HG02943 (cell line): Measurements from ENCODE around the gene KIAA1671.

Experiments used
- ATAC-seq: cut with Tn5 transposase; IDR thresholded peaks from one replicate; pipeline ENCODE4 v1.9.1; 2021; ENCODE audit warnings: mild to moderate bottlenecking, low read depth, moderate library complexity; ENCODE audit not compliant: unreplicated experiment

KIAA1671 gene

GRCh38 chr22:24950272-24950902 is 2.1 kb upstream of the KIAA1671 start:
- ATAC-seq: no peak

GRCh38 chr22:24952837-24953383 is 394 bp downstream of the KIAA1671 start:
- ATAC-seq: no peak

- ATAC-seq: no peak
Measured at GRCh38 chr22:24953384-24954113, 1.0 kb downstream of the KIAA1671 start.

GRCh38 chr22:24954114-24954463 is 1.6 kb downstream of the KIAA1671 start:
- ATAC-seq: no peak

- ATAC-seq: no peak
Measured at GRCh38 chr22:24954856-24955255, 2.3 kb downstream of the KIAA1671 start.

GRCh38 chr22:24957043-24957442 is 4.5 kb downstream of the KIAA1671 start:
- no peak for ATAC-seq

GRCh38 chr22:24961217-24961844 is 8.8 kb downstream of the KIAA1671 start:
- ATAC-seq: no peak

- no peak for ATAC-seq
Measured at GRCh38 chr22:24962094-24962493, 9.6 kb downstream of the KIAA1671 start.

GRCh38 chr22:24962835-24963234 is 10.3 kb downstream of the KIAA1671 start:
- no peak for ATAC-seq

GRCh38 chr22:24964441-24964840 is 11.9 kb downstream of the KIAA1671 start:
- ATAC-seq: no peak

- ATAC-seq: no peak
Measured at GRCh38 chr22:24965822-24966626, 13.5 kb downstream of the KIAA1671 start.

GRCh38 chr22:24968066-24968561 is 15.6 kb downstream of the KIAA1671 start:
- ATAC-seq: no peak

GRCh38 chr22:24969560-24970301 is 17.2 kb downstream of the KIAA1671 start:
- no peak for ATAC-seq

GRCh38 chr22:24972369-24972768 is 19.9 kb downstream of the KIAA1671 start:
- no peak for ATAC-seq

- no peak for ATAC-seq
Measured at GRCh38 chr22:24973872-24974271, 21.4 kb downstream of the KIAA1671 start.

- no peak for ATAC-seq
Measured at GRCh38 chr22:24975125-24975640, 22.7 kb downstream of the KIAA1671 start.

GRCh38 chr22:24975813-24976341 is 23.4 kb downstream of the KIAA1671 start:
- no peak for ATAC-seq

GRCh38 chr22:24976442-24977218 is 24.1 kb downstream of the KIAA1671 start:
- ATAC-seq: no peak
